SK-N-SH (cell line): ENCODE data around the gene ZNF487. TPM values are rescaled to one million over a fixed set of nuclear protein-coding genes. Genes with fewer than 3 reads are reported as not detected.

ENCODE experiments used
- CTCF ChIA-PET: fragments of 300-600, 350-600 bp; formaldehyde crosslinking; extraction: SDS; loops from one replicate; lab custom pipeline; 2021; lab: Yijun Ruan, JAX
- POLR2A ChIA-PET: fragments of 350-600 bp; sonication (Branson Sonifier 250); formaldehyde crosslinking; extraction: SDS; loops from one replicate; lab custom pipeline; 2020; ENCODE audit warnings: antibody characterized with exemption, inconsistent platforms; lab: Yijun Ruan, JAX
- DNase-seq: peaks from one replicate; pipeline ENCODE4 v3.0.0; 2012
- H2AFZ ChIP-seq: fragments of 200-600 bp; sonication (generic); 2 replicates; pipeline ENCODE4 v1.8.1; 2016; ENCODE audit warnings: antibody characterized with exemption, mild to moderate bottlenecking, low read depth
- H3F3A ChIP-seq: fragments of 200-600 bp; sonication (generic); replicated peaks from 2 replicates; pipeline ENCODE3; 2016; ENCODE audit warnings: antibody characterized with exemption, mild to moderate bottlenecking; ENCODE audit not compliant: insufficient read depth
- H3K27ac ChIP-seq, 2 experiments: fragments of 200-500 bp in 1 of 2; fragments of 200-600 bp in 1 of 2; sonication (Bioruptor generic) in 1 of 2; sonication (generic), shearing (Covaris generic) in 1 of 2; 2 replicates each; pipeline versions ENCODE4 v1.5.1 to v1.6.1; 2014 to 2016; ENCODE audit warnings: low read depth in 2 of 2, inconsistent platforms in 1 of 2, low read length in 1 of 2, mild to moderate bottlenecking in 1 of 2, mixed read lengths in 1 of 2
- H3K27me3 ChIP-seq: fragments of 200-600 bp; sonication (generic), shearing (Covaris generic); 2 replicates; pipeline ENCODE4 v1.6.1; 2016; ENCODE audit warnings: mixed run types; ENCODE audit not compliant: insufficient read depth
- H3K36me3 ChIP-seq, 2 experiments: fragments of 200-500 bp in 1 of 2; fragments of 200-600 bp in 1 of 2; sonication (Bioruptor generic) in 1 of 2; sonication (generic) in 1 of 2; replicated peaks in 1 of 2; 2 replicates each; pipeline versions ENCODE3 to v1.5.1; 2014 to 2016; ENCODE audit warnings: low read length in 1 of 2, mild to moderate bottlenecking in 1 of 2; ENCODE audit not compliant: insufficient read depth in 2 of 2, control insufficient read depth in 1 of 2
- H3K4me1 ChIP-seq, 2 experiments: fragments of 200-500 bp in 1 of 2; fragments of 200-600 bp in 1 of 2; sonication (Bioruptor generic) in 1 of 2; sonication (generic), shearing (Covaris generic) in 1 of 2; 2 replicates each; pipeline versions ENCODE4 v1.5.1 to v1.6.1; 2014 to 2016; ENCODE audit warnings: low read depth in 1 of 2, low read length in 1 of 2, mixed run types in 1 of 2; ENCODE audit not compliant: insufficient read depth in 2 of 2, control insufficient read depth in 1 of 2
- H3K4me2 ChIP-seq: fragments of 200-600 bp; sonication (generic), shearing (Covaris generic); 2 replicates; pipeline ENCODE4 v1.6.1; 2017; ENCODE audit warnings: mixed run types
- H3K4me3 ChIP-seq, 2 experiments: fragments of 200-500 bp in 1 of 2; fragments of 200-600 bp in 1 of 2; sonication (Bioruptor generic) in 1 of 2; sonication (generic), shearing (Covaris generic) in 1 of 2; 2 replicates each; pipeline versions ENCODE4 v1.5.1 to v1.8.1; 2014 to 2016; ENCODE audit warnings: low read depth in 2 of 2, inconsistent platforms in 1 of 2, low read length in 1 of 2, mild to moderate bottlenecking in 1 of 2, mixed read lengths in 1 of 2, moderate library complexity in 1 of 2
- H3K79me2 ChIP-seq: fragments of 200-600 bp; sonication (generic); 2 replicates; pipeline ENCODE4 v1.8.1; 2017; ENCODE audit warnings: mild to moderate bottlenecking; ENCODE audit not compliant: insufficient read depth
- H3K9ac ChIP-seq: fragments of 200-600 bp; sonication (generic); 2 replicates; pipeline ENCODE4 v1.6.1; 2017; ENCODE audit warnings: mixed run types
- H3K9me2 ChIP-seq: fragments of 200-600 bp; sonication (generic); 2 replicates; pipeline ENCODE4 v1.6.1; 2017; ENCODE audit warnings: mixed run types
- H3K9me3 ChIP-seq: fragments of 200-600 bp; sonication (generic); 2 replicates; pipeline ENCODE4 v1.6.1; 2017; ENCODE audit warnings: mixed run types, mild to moderate bottlenecking, moderate library complexity
- H4K20me1 ChIP-seq: fragments of 200-600 bp; sonication (generic); 2 replicates; pipeline ENCODE4 v1.6.1; 2017; ENCODE audit warnings: mild to moderate bottlenecking, mixed run types; ENCODE audit not compliant: insufficient read depth
- EP300 ChIP-seq, 2 experiments: IDR thresholded peaks; 2 replicates each; pipeline versions ENCODE4 v1.4.0 to v1.6.1; 2012; ENCODE audit warnings: borderline replicate concordance in 1 of 2, low read depth in 1 of 2, low read length in 1 of 2
- GATA2 ChIP-seq: sonication (generic); formaldehyde crosslinking; IDR thresholded peaks from 2 replicates; pipeline ENCODE4 v1.5.0; 2020; ENCODE audit warnings: mild to moderate bottlenecking, missing genetic modification reagents
- MXI1 ChIP-seq: IDR thresholded peaks from 2 replicates; pipeline ENCODE4 v1.6.1; 2012; ENCODE audit warnings: mild to moderate bottlenecking, low read depth, low read length, improper control_type of control experiment
- NRF1 ChIP-seq: IDR thresholded peaks from 2 replicates; pipeline ENCODE4 v1.6.1; 2012; ENCODE audit warnings: low read depth, mild to moderate bottlenecking, low read length
- RFX5 ChIP-seq: IDR thresholded peaks from 2 replicates; pipeline ENCODE4 v1.6.1; 2012; ENCODE audit warnings: mild to moderate bottlenecking, improper control_type of control experiment, low read length
- RXRA ChIP-seq: IDR thresholded peaks from 2 replicates; pipeline ENCODE4 v1.4.0; 2012; ENCODE audit warnings: low read depth, mild to moderate bottlenecking, borderline replicate concordance
- SIN3A ChIP-seq: IDR thresholded peaks from 2 replicates; pipeline ENCODE4 v1.6.1; 2012; ENCODE audit warnings: low read depth, mild to moderate bottlenecking, low read length, moderate library complexity, borderline replicate concordance
- SMC3 ChIP-seq: IDR thresholded peaks from 2 replicates; pipeline ENCODE4 v1.6.1; 2012; ENCODE audit warnings: low read depth, low read length, improper control_type of control experiment
- TEAD4 ChIP-seq: IDR thresholded peaks from 2 replicates; pipeline ENCODE4 v1.4.0; 2012; ENCODE audit warnings: mild to moderate bottlenecking, borderline replicate concordance; ENCODE audit not compliant: insufficient read depth
- WGBS: methylation state at CpG from one replicate; pipeline ENCODE4 v1.1.6; 2017; ENCODE audit warnings: low lambda C conversion rate; 5-methylcytosine and 5-hydroxymethylcytosine counted together
- polyA plus RNA-seq, 3 experiments: library from polyadenylated mRNA; depleted of rRNA; stranded (reverse); fragments of >200 nt; gene quantifications; 2 replicates each; pipeline ENCODE4 v1.2.3, GENCODE V29; 2012
- TF ChIP-seq, protein P1 (sequence below): fragments of 150-350 bp; IDR thresholded peaks from 2 replicates; pipeline ENCODE4 v1.6.1; 2016; ENCODE audit warnings: mild to moderate bottlenecking, low read depth, low read length
- TF ChIP-seq, protein P2 (sequence below): IDR thresholded peaks from 2 replicates; pipeline ENCODE4 v1.4.0; 2012; ENCODE audit warnings: low read depth
- TF ChIP-seq, protein P3 (sequence below): IDR thresholded peaks from 2 replicates; pipeline ENCODE4 v1.4.0; 2012; ENCODE audit warnings: low read depth, borderline replicate concordance

ZNF487 gene
- polyA plus RNA-seq, 1 of the 3 experiments (the other 2 are of a cell fraction) = 2.7 TPM

GRCh38 chr10:43402880-43403452 lies 33.9 kb upstream of the ZNF487 start:
- Histone ChIP-seq H3K27me3 (no peaks in the 10 kb centered on the region), H3K4me1 (peaks cover 15 to 52% of the 10 kb centered on the region in 2 experiments), H3F3A (peaks cover 38% of the 10 kb centered on the region), H3K9me2 (no peaks in the 10 kb centered on the region), H3K79me2 (peaks cover 100% of the 10 kb centered on the region), H3K9me3 (no peaks in the 10 kb centered on the region), H3K36me3 (peaks cover 0 to 34% of the 10 kb centered on the region in 2 experiments), H3K4me2 (no peak overlapping the region), H3K9ac (no peak overlapping the region), H2AFZ (no peak overlapping the region), H3K4me3 (no peak overlapping the region), H4K20me1 (peaks cover 92% of the 10 kb centered on the region), H3K27ac (no peak overlapping the region)
- TF ChIP-seq EP300 (IDR thresholded peaks at IDR 0.05; ENCODE audit: borderline replicate concordance in 1 of 2, low read depth in 1 of 2, low read length in 1 of 2) (no peak), NRF1 (no peak), TEAD4 (no peak), MXI1 (no peak), GATA2 (CRISPR knock-in tag) (no peak), SMC3 (no peak)
- TF ChIP-seq, protein P1, sequence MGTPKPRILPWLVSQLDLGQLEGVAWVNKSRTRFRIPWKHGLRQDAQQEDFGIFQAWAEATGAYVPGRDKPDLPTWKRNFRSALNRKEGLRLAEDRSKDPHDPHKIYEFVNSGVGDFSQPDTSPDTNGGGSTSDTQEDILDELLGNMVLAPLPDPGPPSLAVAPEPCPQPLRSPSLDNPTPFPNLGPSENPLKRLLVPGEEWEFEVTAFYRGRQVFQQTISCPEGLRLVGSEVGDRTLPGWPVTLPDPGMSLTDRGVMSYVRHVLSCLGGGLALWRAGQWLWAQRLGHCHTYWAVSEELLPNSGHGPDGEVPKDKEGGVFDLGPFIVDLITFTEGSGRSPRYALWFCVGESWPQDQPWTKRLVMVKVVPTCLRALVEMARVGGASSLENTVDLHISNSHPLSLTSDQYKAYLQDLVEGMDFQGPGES = no peak
- TF ChIP-seq, protein P2, sequence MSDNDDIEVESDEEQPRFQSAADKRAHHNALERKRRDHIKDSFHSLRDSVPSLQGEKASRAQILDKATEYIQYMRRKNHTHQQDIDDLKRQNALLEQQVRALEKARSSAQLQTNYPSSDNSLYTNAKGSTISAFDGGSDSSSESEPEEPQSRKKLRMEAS = no peak
- POLR2A ChIA-PET = no interaction called here
- CTCF ChIA-PET = no interaction called here
- no peak for DNase-seq
- 87% methylated on average over 7 of the region's 7 CpGs for WGBS

DNA sequence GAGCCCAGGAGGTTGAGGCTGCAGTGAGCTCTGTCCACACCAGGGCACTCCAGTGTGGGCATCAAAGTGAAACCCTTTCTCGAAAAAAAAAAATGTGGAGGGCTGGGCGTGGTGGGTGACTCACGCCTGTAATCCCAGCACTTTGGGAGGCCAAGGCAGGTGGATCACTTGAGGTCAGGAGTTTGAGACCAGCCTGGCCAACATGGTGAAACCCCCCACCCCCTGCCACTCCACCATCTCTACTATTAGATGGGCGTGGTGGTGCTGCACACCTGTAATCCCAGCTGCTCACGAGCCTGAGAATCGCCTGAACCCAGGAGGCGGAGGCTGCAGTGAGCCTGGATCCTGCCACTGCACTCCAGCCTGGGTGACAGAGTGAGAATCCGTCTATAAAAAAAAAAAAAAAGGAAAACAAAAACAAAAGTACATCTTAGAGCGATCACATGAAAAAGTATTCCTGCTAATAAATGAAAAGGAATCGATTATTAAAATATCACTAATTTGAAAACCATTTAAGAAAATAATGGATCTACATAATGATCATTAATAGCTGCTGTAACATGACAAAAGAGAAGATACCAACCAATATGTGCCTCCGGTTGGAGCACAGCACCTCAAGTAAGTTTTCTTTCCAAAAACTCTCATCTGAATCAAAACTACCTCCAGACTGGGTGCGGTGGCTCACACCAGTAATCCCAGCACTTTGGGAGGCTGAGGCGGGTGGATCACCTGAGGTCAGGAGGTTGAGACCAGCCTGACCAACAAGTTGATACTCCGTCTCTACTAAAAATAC lies 32.8 kb upstream of the ZNF487 start:
- DNase-seq = no peak
- no peaks in the 10 kb centered on the region for H3K27me3 ChIP-seq
- peaks cover 87% of the 10 kb centered on the region for H4K20me1 ChIP-seq
- H3K4me3 ChIP-seq = no peak overlapping the region
- peaks cover 40% of the 10 kb centered on the region for H3F3A ChIP-seq
- H3K4me2 ChIP-seq = 0 out of 2 replicates have a peak overlapping the region, but pooled peaks have one; percentile 32
- H3K9me3 ChIP-seq = no peaks in the 10 kb centered on the region
- 73% methylated on average over 14 of the region's 14 CpGs for WGBS
- no peak overlapping the region for H2AFZ ChIP-seq
- ChIA-PET POLR2A (no interaction called here), CTCF (interaction anchor here (0.6 kb wide), 1 partner anchor 155 kb away, joined by 5 read pairs; no protein-coding TSS in a partner anchor)
- H3K9ac ChIP-seq = no peak overlapping the region
- H3K27ac ChIP-seq = no peak overlapping the region
- peaks cover 98% of the 10 kb centered on the region for H3K79me2 ChIP-seq
- H3K9me2 ChIP-seq = no peaks in the 10 kb centered on the region
- H3K36me3 ChIP-seq = peaks cover 0 to 25% of the 10 kb centered on the region in 2 experiments
- H3K4me1 ChIP-seq = peaks cover 14 to 41% of the 10 kb centered on the region in 2 experiments
- TF ChIP-seq RXRA (no peak), SIN3A (no peak), RFX5 (no peak)
- TF ChIP-seq, protein P3, sequence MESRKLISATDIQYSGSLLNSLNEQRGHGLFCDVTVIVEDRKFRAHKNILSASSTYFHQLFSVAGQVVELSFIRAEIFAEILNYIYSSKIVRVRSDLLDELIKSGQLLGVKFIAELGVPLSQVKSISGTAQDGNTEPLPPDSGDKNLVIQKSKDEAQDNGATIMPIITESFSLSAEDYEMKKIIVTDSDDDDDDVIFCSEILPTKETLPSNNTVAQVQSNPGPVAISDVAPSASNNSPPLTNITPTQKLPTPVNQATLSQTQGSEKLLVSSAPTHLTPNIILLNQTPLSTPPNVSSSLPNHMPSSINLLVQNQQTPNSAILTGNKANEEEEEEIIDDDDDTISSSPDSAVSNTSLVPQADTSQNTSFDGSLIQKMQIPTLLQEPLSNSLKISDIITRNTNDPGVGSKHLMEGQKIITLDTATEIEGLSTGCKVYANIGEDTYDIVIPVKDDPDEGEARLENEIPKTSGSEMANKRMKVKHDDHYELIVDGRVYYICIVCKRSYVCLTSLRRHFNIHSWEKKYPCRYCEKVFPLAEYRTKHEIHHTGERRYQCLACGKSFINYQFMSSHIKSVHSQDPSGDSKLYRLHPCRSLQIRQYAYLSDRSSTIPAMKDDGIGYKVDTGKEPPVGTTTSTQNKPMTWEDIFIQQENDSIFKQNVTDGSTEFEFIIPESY = no peak
